ENCODE data around the gene FDX2. TPM values are rescaled to one million over a fixed set of nuclear protein-coding genes. Genes with fewer than 3 reads are reported as not detected.

FDX2 gene
- total and polyA plus RNA-seq, 2 of the 8 experiments (the other 6 are each of a cell fraction or from before 2014, with no cell fraction given), result 27.0 to 64.4 TPM

- TF ChIP-seq MAX (IDR thresholded peaks at IDR 0.05), result peak; percentile 16; the same call in 1 of the 2 replicates
- TF ChIP-seq RXRA (IDR thresholded peaks at IDR 0.05; ENCODE audit: insufficient read depth, low read depth, low read length), result no peak
- TF ChIP-seq KDM5A (IDR thresholded peaks at IDR 0.05; ENCODE audit: low read length), result no peak
- TF ChIP-seq RNF2 (IDR thresholded peaks at IDR 0.05; ENCODE audit: borderline replicate concordance, low read depth, low read length, missing control alignments, poor library complexity, severe bottlenecking), result peak; percentile 64
- TF ChIP-seq SIX5 (IDR thresholded peaks at IDR 0.05; ENCODE audit: low read depth, low read length), result no peak
- no peak for TF ChIP-seq SAP30 (IDR thresholded peaks at IDR 0.05; ENCODE audit: insufficient read depth, insufficient replicate concordance, low read length)
- TF ChIP-seq EP300 (IDR thresholded peaks at IDR 0.05; ENCODE audit: borderline replicate concordance in 1 of 2, low read depth in 2 of 2, low read length in 2 of 2), result no peak
- TF ChIP-seq SP2 (IDR thresholded peaks at IDR 0.05; ENCODE audit: low read length), result no peak
- no peak for TF ChIP-seq SP1 (IDR thresholded peaks at IDR 0.05; ENCODE audit: low read depth, low read length)
- no peak for TF ChIP-seq TAF1 (IDR thresholded peaks at IDR 0.05; ENCODE audit: low read depth, low read length)
- no peak for TF ChIP-seq CTBP2 (IDR thresholded peaks at IDR 0.05; ENCODE audit: borderline replicate concordance, insufficient read depth, insufficient read length, low read length)
- no peak for TF ChIP-seq RFX5 (IDR thresholded peaks at IDR 0.05; ENCODE audit: borderline replicate concordance, low read depth, low read length)
- no peak for TF ChIP-seq KDM1A (IDR thresholded peaks at IDR 0.05; ENCODE audit: borderline replicate concordance, low read length)
- TF ChIP-seq BRCA1 (IDR thresholded peaks at IDR 0.05; ENCODE audit: low read depth, low read length), result no peak
- TF ChIP-seq JUND (IDR thresholded peaks at IDR 0.05; ENCODE audit: low read length), result no peak
- TF ChIP-seq NRF1 (IDR thresholded peaks at IDR 0.05; ENCODE audit: low read depth, low read length), result no peak
- TF ChIP-seq TAF7 (optimal IDR thresholded peaks at IDR 0.05; ENCODE audit: borderline replicate concordance, low read depth, low read length), result no peak
- TF ChIP-seq RAD21 (IDR thresholded peaks at IDR 0.05 in 1 of 2, conservative IDR thresholded peaks at IDR 0.05 in 1 of 2; ENCODE audit: low read depth in 2 of 2, low read length in 2 of 2), result no peak
- TF ChIP-seq HDAC6 (IDR thresholded peaks at IDR 0.05; ENCODE audit: low read depth, low read length), result no peak
- peak; percentile 60 for TF ChIP-seq KDM4A (IDR thresholded peaks at IDR 0.05; ENCODE audit: low read depth, low read length, severe bottlenecking)
- no peak for TF ChIP-seq FOSL1 (IDR thresholded peaks at IDR 0.05; ENCODE audit: insufficient read depth, low read depth, low read length)
- TF ChIP-seq ZNF274 (IDR thresholded peaks at IDR 0.05; ENCODE audit: borderline replicate concordance, extremely low read depth, low read length), result no peak
- no peak for TF ChIP-seq RBBP5 (IDR thresholded peaks at IDR 0.05; ENCODE audit: borderline replicate concordance, low read depth, low read length)
Observed at GRCh38 chr19:10290876-10291553, 24.8 kb downstream of the FDX2 start (continued).
